Prostate gland (tissue), 2 donors: ENCODE results near the gene SND1. TPM values are rescaled to one million over a fixed set of nuclear protein-coding genes. Genes with fewer than 3 reads are reported as not detected.

Source experiments
- DNase-seq: peaks from one replicate; pipeline ENCODE4 v3.0.0-alpha.2; 2019; ENCODE audit warnings: low spot score
- H3K27ac ChIP-seq, 2 donors: fragments of 200-600 bp; sonication (generic); 2 replicates each; pipeline ENCODE4 v1.5.1; 2017 to 2019
- H3K27me3 ChIP-seq: fragments of 200-600 bp; sonication (generic); replicated peaks from 2 replicates; pipeline ENCODE4 v1.5.1; 2019; ENCODE audit not compliant: insufficient read depth
- H3K36me3 ChIP-seq, 2 donors: fragments of 200-600 bp; sonication (generic); 1 replicate in 1 of 2; 2 replicates in 1 of 2; pipeline versions ENCODE4 v1.5.1 to v1.8.1; 2017 to 2019
- H3K4me1 ChIP-seq: fragments of 200-600 bp; sonication (generic); replicated peaks from 2 replicates; pipeline ENCODE4 v1.5.1; 2019
- H3K4me3 ChIP-seq, 2 donors: fragments of 200-600 bp; sonication (generic); 2 replicates each; pipeline ENCODE4 v1.5.1; 2017 to 2019
- H3K9me3 ChIP-seq: fragments of 200-600 bp; sonication (generic); 2 replicates; pipeline ENCODE4 v1.5.1; 2017
- POLR2A ChIP-seq: fragments of 450-650 bp; IDR thresholded peaks from one replicate; pipeline ENCODE4 v1.6.1; 2016; ENCODE audit warnings: antibody characterized with exemption, mild to moderate bottlenecking
- POLR2AphosphoS5 ChIP-seq: sonication (generic); formaldehyde crosslinking; IDR thresholded peaks from one replicate; pipeline ENCODE4 v1.6.1; 2017; ENCODE audit warnings: antibody characterized with exemption
- WGBS: methylation state at CpG from one replicate; pipeline ENCODE4 v1.1.5; 2018; 5-methylcytosine and 5-hydroxymethylcytosine counted together
- intact Hi-C: fragments of 100-400 bp; cut with DNase I; formaldehyde crosslinking; loops from one replicate; pipeline ENCODE4 v1.14.2; 2022
- total RNA-seq, 2 donors: library from RNA; depleted of rRNA; stranded (reverse); fragments of >200 nt; gene quantifications; one replicate each; pipeline ENCODE4 v1.1.0, GENCODE V29; 2016
- TF ChIP-seq, protein P1 (sequence below), 4 experiments: fragments of 200-600 bp in 2 of 4; fragments of 450-650 bp in 2 of 4; sonication (generic) in 2 of 4; IDR thresholded peaks; 1 replicate in 3 of 4; 2 replicates in 1 of 4; pipeline ENCODE4 v1.5.1; 2016 to 2019; ENCODE audit warnings: antibody characterized with exemption in 4 of 4, mild to moderate bottlenecking in 2 of 4, moderate library complexity in 2 of 4

SND1 gene
- total RNA-seq, 2 donors from 2014 or later, result 175 to 190 TPM

DNA sequence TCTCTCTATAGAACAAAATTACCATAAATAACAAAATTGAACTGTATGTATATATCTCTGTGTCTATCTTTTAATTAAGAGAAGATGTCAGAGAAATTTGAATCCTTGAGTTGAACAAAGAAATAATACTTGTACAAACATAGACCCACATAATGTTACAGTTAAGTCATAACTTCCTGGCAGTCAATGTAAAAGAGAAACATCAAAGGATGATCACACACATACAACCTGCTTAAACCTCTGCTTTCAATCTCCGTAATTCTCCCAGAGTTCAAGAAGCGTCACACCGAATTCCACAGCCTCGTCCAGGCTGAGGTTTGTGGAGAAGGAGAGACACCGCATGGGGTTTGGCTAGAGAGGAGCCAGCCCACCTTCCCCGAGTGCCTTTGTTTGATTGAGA, 419.4 kb downstream of the SND1 start:
- H3K9me3 ChIP-seq, result no peaks in the 10 kb centered on the region
- intact Hi-C loops, result no loop called here
- DNase-seq, result no peak

DNA sequence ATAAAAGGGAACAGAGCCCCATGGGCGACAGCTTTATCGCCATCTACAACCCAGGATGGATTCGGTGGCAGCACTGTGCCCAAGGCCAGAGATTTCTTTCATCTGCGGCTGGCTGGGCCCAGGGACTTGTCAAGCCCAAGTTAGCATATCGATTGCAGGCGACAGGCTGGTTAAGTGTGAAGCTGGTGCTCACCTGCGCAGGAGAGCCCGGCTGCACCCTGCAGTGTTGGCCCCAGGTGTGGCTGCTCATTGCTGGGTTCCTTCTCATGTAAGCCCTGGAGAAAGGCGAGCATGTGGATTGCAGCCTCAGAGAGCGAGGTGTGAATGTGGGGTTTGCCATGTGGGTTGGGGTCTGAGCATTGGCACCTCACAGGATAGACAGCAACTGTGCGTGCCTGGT, 419.8 kb downstream of the SND1 start:
- Histone ChIP-seq H3K27ac (no peak overlapping the region), H3K4me1 (no peaks in the 10 kb centered on the region), H3K4me3 (no peak overlapping the region), H3K36me3 (no peaks in the 10 kb centered on the region), H3K27me3 (no peaks in the 10 kb centered on the region), H3K9me3 (no peaks in the 10 kb centered on the region)
- TF ChIP-seq POLR2A (no peak), POLR2AphosphoS5 (no peak)
- TF ChIP-seq, protein P1, sequence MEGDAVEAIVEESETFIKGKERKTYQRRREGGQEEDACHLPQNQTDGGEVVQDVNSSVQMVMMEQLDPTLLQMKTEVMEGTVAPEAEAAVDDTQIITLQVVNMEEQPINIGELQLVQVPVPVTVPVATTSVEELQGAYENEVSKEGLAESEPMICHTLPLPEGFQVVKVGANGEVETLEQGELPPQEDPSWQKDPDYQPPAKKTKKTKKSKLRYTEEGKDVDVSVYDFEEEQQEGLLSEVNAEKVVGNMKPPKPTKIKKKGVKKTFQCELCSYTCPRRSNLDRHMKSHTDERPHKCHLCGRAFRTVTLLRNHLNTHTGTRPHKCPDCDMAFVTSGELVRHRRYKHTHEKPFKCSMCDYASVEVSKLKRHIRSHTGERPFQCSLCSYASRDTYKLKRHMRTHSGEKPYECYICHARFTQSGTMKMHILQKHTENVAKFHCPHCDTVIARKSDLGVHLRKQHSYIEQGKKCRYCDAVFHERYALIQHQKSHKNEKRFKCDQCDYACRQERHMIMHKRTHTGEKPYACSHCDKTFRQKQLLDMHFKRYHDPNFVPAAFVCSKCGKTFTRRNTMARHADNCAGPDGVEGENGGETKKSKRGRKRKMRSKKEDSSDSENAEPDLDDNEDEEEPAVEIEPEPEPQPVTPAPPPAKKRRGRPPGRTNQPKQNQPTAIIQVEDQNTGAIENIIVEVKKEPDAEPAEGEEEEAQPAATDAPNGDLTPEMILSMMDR (IDR thresholded peaks at IDR 0.05), result no peak
- 92% methylated on average over 11 of the region's 11 CpGs for WGBS
- intact Hi-C loops, result no loop called here
- DNase-seq, result no peak

More for the DNA sequence above, 419.4 kb downstream of the SND1 start:
- no peaks in the 10 kb centered on the region for H3K27me3 ChIP-seq
- H3K27ac ChIP-seq, result no peak overlapping the region
- TF ChIP-seq POLR2A (no peak), POLR2AphosphoS5 (no peak)
- TF ChIP-seq, protein P1 (IDR thresholded peaks at IDR 0.05), result no peak
- no peaks in the 10 kb centered on the region for H3K4me1 ChIP-seq
- no peak overlapping the region for H3K4me3 ChIP-seq
- H3K36me3 ChIP-seq, result no peaks in the 10 kb centered on the region
- WGBS, result 84% methylated on average over 6 of the region's 6 CpGs

DNA sequence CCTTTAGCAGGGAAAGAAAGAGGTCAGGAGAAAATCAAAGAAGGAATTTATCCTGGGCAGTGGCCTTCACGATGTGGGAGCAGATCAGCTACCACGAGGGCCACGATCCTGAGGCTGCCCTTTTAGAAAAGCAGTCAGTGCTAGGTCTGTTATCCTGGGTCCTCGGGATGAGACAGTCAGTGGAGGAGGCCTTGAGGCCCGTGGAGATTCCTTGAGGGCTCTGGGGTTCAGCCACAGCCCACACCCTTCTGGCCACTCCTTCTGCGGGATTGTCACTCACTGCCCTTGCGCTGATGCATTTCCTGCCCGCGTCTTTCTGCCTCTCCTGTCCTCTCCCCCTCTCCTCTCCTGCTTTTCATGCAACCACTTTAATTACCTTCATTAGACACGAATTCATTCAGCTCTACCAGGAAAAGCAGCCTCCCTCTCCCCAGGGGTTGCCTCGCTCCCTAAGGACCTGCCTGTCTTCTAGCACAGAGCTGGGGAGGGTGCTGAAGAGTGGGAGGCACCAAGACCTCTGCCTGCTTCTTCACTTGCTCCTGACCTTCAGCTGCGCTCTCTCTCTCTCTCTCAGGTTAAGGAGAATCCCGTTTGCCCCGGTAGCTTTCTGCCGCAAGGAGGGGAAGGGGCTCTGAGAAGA, 421.8 kb downstream of the SND1 start:
- WGBS, result 82% methylated on average over 15 of the region's 15 CpGs
- H3K4me1 ChIP-seq, result no peaks in the 10 kb centered on the region
- no peaks in the 10 kb centered on the region for H3K9me3 ChIP-seq
- intact Hi-C loops, result no loop called here
- H3K4me3 ChIP-seq, result no peak overlapping the region
- DNase-seq, result no peak
- no peaks in the 10 kb centered on the region for H3K36me3 ChIP-seq
- H3K27ac ChIP-seq, result no peak overlapping the region
- TF ChIP-seq, protein P1 (IDR thresholded peaks at IDR 0.05), result no peak
- no peak for TF ChIP-seq POLR2A
- no peak for TF ChIP-seq POLR2AphosphoS5
- H3K27me3 ChIP-seq, result no peaks in the 10 kb centered on the region

DNA sequence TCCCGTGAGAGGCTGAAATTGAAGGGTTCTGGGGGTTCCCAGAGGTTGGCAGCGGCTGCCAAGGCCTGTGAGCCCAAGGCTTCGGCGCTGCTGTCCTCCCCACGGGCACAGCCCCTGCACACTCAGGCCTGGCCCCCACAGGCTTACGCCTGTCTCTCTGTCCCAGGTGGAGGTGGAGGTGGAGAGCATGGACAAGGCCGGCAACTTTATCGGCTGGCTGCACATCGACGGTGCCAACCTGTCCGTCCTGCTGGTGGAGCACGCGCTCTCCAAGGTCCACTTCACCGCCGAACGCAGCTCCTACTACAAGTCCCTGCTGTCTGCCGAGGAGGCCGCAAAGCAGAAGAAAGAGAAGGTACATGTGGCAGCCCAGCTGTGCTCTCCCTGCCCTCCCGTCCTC, 422.3 kb downstream of the SND1 start:
- Histone ChIP-seq H3K4me3 (no peak overlapping the region), H3K27me3 (no peaks in the 10 kb centered on the region), H3K4me1 (no peaks in the 10 kb centered on the region), H3K9me3 (no peaks in the 10 kb centered on the region), H3K27ac (no peak overlapping the region), H3K36me3 (no peaks in the 10 kb centered on the region)
- intact Hi-C loops, result no loop called here
- WGBS, result 88% methylated on average over 14 of the region's 19 CpGs
- TF ChIP-seq POLR2A (no peak), POLR2AphosphoS5 (no peak)
- TF ChIP-seq, protein P1 (IDR thresholded peaks at IDR 0.05), result no peak
- DNase-seq, result no peak

DNA sequence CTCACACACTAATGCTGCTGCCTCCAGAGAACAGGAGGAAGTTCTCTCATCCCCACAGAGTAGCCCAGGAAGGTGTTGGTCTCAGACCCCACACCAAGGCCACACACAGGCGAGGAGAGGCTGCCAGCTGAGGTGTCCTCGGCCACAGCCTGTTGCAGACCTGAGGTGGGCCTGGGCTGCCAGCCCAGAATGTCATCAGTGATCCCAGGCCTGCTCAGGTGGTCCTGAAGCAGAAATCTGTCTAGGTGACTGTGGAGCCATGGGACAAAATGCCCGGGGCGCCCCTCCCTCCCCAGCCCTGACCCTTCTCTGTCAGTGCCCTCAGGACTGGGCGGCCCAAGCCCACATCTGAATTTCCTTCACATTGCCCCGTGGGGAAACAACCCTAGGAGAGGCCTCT, 422.7 kb downstream of the SND1 start:
- DNase-seq, result no peak
- intact Hi-C loops, result no loop called here
- Histone ChIP-seq H3K36me3 (no peaks in the 10 kb centered on the region), H3K4me3 (no peak overlapping the region), H3K27ac (no peak overlapping the region), H3K4me1 (no peaks in the 10 kb centered on the region), H3K9me3 (no peaks in the 10 kb centered on the region), H3K27me3 (no peaks in the 10 kb centered on the region)
- 83% methylated on average over 6 of the region's 6 CpGs for WGBS
- TF ChIP-seq POLR2A, result no peak
- TF ChIP-seq POLR2AphosphoS5, result no peak
- TF ChIP-seq, protein P1 (IDR thresholded peaks at IDR 0.05), result no peak
